Activated T-helper 17 cell treated with anti-CD3 and anti-CD28 coated beads, Interleukin-2, amount 50 U/mL, for 72 hours (primary cell): ENCODE results near the gene STUM. TPM values are rescaled to one million over a fixed set of nuclear protein-coding genes. Genes with fewer than 3 reads are reported as not detected.
A peak's percentile ranks its signal among the peaks of the same experiment; 100 is the strongest.
"Not testable (repeated sequence)": the region's sequence is repeated elsewhere in the genome, so short reads cannot be mapped to it uniquely, and the experiment has no call there.

ENCODE experiments used
- ATAC-seq: fragments of 150-1000 bp; cut with Tn5 transposase; replicated peaks from 2 replicates; pipeline ENCODE4 v1.10.0; 2021; ENCODE audit warnings: mild to moderate bottlenecking, moderate library complexity
- H3K27ac Mint-ChIP-seq: one replicate; pipeline ENCODE4 v1.8.0; 2022; ENCODE audit warnings: mixed read lengths
- H3K27me3 Mint-ChIP-seq: one replicate; pipeline ENCODE4 v1.8.0; 2022; ENCODE audit warnings: mixed read lengths
- H3K36me3 Mint-ChIP-seq: one replicate; pipeline ENCODE4 v1.8.0; 2022; ENCODE audit warnings: low read depth, mild to moderate bottlenecking, mixed read lengths
- H3K4me1 Mint-ChIP-seq: one replicate; pipeline ENCODE4 v1.8.0; 2022; ENCODE audit warnings: mixed read lengths
- H3K4me3 Mint-ChIP-seq: one replicate; pipeline ENCODE4 v1.8.0; 2022; ENCODE audit warnings: mild to moderate bottlenecking, mixed read lengths
- H3K9me3 Mint-ChIP-seq: one replicate; pipeline ENCODE4 v1.8.0; 2022; ENCODE audit warnings: mixed read lengths
- total RNA-seq, 2 donors: library from RNA; stranded (reverse); gene quantifications; one replicate each; pipeline ENCODE4 v1.2.3, GENCODE V29; 2022

The STUM gene
- total RNA-seq = not detected

- Mint-ChIP-seq H3K27me3 (peaks cover 45% of the 10 kb centered on the region), H3K4me3 (peak within 1 kb of the TSS; percentile 62)
Observed at GRCh38 chr1:226548256-226549093, at the start of gene STUM. STUM (plus strand) TSS chr1:226548764; CDS start chr1:226548905, 141 bp downstream.

GRCh38 chr1:226499699-226500098, 48.9 kb upstream of the STUM start:
- not testable (repeated sequence) for H3K4me3 Mint-ChIP-seq, H3K4me1 Mint-ChIP-seq, ATAC-seq, H3K36me3 Mint-ChIP-seq, H3K27ac Mint-ChIP-seq, H3K9me3 Mint-ChIP-seq
- peaks cover 19% of the 10 kb centered on the region for H3K27me3 Mint-ChIP-seq

More at GRCh38 chr1:226548256-226549093, at the start of gene STUM:
- H3K4me1 Mint-ChIP-seq = no peaks in the 10 kb centered on the region
- peak; percentile 50 for ATAC-seq
- H3K36me3 Mint-ChIP-seq = peaks cover 4% of the 10 kb centered on the region
- no peak within 1 kb of the TSS for H3K27ac Mint-ChIP-seq
- H3K9me3 Mint-ChIP-seq = no peaks in the 10 kb centered on the region

- no peaks in the 10 kb centered on the region for H3K36me3 Mint-ChIP-seq
- no peak overlapping the region for H3K27ac Mint-ChIP-seq
- no peak overlapping the region for H3K4me3 Mint-ChIP-seq
- no peaks in the 10 kb centered on the region for H3K4me1 Mint-ChIP-seq
- peaks cover 47% of the 10 kb centered on the region for H3K27me3 Mint-ChIP-seq
- H3K9me3 Mint-ChIP-seq = no peaks in the 10 kb centered on the region
- no peak for ATAC-seq
Observed at GRCh38 chr1:226506021-226506420, 42.5 kb upstream of the STUM start.

- Mint-ChIP-seq H3K9me3 (no peaks in the 10 kb centered on the region), H3K36me3 (no peaks in the 10 kb centered on the region), H3K4me3 (no peak overlapping the region), H3K27ac (no peak overlapping the region), H3K27me3 (peaks cover 46% of the 10 kb centered on the region), H3K4me1 (no peaks in the 10 kb centered on the region)
- no peak for ATAC-seq
Observed at GRCh38 chr1:226506921-226507320, 41.6 kb upstream of the STUM start.

GRCh38 chr1:226510453-226510852, 38.1 kb upstream of the STUM start:
- peaks cover 31% of the 10 kb centered on the region for H3K27me3 Mint-ChIP-seq
- no peaks in the 10 kb centered on the region for H3K4me1 Mint-ChIP-seq
- H3K9me3 Mint-ChIP-seq = no peaks in the 10 kb centered on the region
- ATAC-seq = no peak
- no peaks in the 10 kb centered on the region for H3K36me3 Mint-ChIP-seq
- no peak overlapping the region for H3K4me3 Mint-ChIP-seq
- no peak overlapping the region for H3K27ac Mint-ChIP-seq

- no peak overlapping the region for H3K4me3 Mint-ChIP-seq
- no peaks in the 10 kb centered on the region for H3K4me1 Mint-ChIP-seq
- no peak for ATAC-seq
- peaks cover 27% of the 10 kb centered on the region for H3K27me3 Mint-ChIP-seq
- no peaks in the 10 kb centered on the region for H3K36me3 Mint-ChIP-seq
- H3K9me3 Mint-ChIP-seq = no peaks in the 10 kb centered on the region
- no peak overlapping the region for H3K27ac Mint-ChIP-seq
Observed at GRCh38 chr1:226511296-226511695, 37.3 kb upstream of the STUM start.

- Mint-ChIP-seq H3K27ac (no peak overlapping the region), H3K36me3 (no peaks in the 10 kb centered on the region), H3K4me3 (no peak overlapping the region), H3K27me3 (peaks cover 22% of the 10 kb centered on the region), H3K9me3 (no peaks in the 10 kb centered on the region), H3K4me1 (no peaks in the 10 kb centered on the region)
- no peak for ATAC-seq
Observed at GRCh38 chr1:226512076-226512728, 36.4 kb upstream of the STUM start.

- Mint-ChIP-seq H3K4me1 (no peaks in the 10 kb centered on the region), H3K4me3 (no peak overlapping the region), H3K27ac (no peak overlapping the region), H3K36me3 (no peaks in the 10 kb centered on the region), H3K9me3 (no peaks in the 10 kb centered on the region), H3K27me3 (peaks cover 3% of the 10 kb centered on the region)
- ATAC-seq = no peak
Observed at GRCh38 chr1:226518375-226518774, 30.2 kb upstream of the STUM start.

- Mint-ChIP-seq H3K4me1 (no peaks in the 10 kb centered on the region), H3K9me3 (no peaks in the 10 kb centered on the region), H3K27ac (no peak overlapping the region), H3K36me3 (no peaks in the 10 kb centered on the region), H3K27me3 (peaks cover 3% of the 10 kb centered on the region), H3K4me3 (no peak overlapping the region)
- ATAC-seq = no peak
Observed at GRCh38 chr1:226519135-226519534, 29.4 kb upstream of the STUM start.

GRCh38 chr1:226519716-226520598, 28.6 kb upstream of the STUM start:
- H3K9me3 Mint-ChIP-seq = no peaks in the 10 kb centered on the region
- H3K27me3 Mint-ChIP-seq = peaks cover 3% of the 10 kb centered on the region
- H3K27ac Mint-ChIP-seq = no peak overlapping the region
- H3K36me3 Mint-ChIP-seq = no peaks in the 10 kb centered on the region
- no peak overlapping the region for H3K4me3 Mint-ChIP-seq
- no peak for ATAC-seq
- H3K4me1 Mint-ChIP-seq = no peaks in the 10 kb centered on the region

GRCh38 chr1:226520640-226521355, 27.8 kb upstream of the STUM start:
- Mint-ChIP-seq H3K4me1 (no peaks in the 10 kb centered on the region), H3K27ac (no peak overlapping the region), H3K36me3 (no peaks in the 10 kb centered on the region), H3K4me3 (no peak overlapping the region), H3K27me3 (peaks cover 3% of the 10 kb centered on the region), H3K9me3 (no peaks in the 10 kb centered on the region)
- no peak for ATAC-seq

- no peak for ATAC-seq
- Mint-ChIP-seq H3K4me3 (no peak overlapping the region), H3K36me3 (no peaks in the 10 kb centered on the region), H3K4me1 (no peaks in the 10 kb centered on the region), H3K27ac (no peak overlapping the region), H3K27me3 (peaks cover 3% of the 10 kb centered on the region), H3K9me3 (no peaks in the 10 kb centered on the region)
Observed at GRCh38 chr1:226523646-226524406, 24.7 kb upstream of the STUM start.

GRCh38 chr1:226524547-226524946, 24.0 kb upstream of the STUM start:
- H3K4me3 Mint-ChIP-seq = no peak overlapping the region
- no peak for ATAC-seq
- no peaks in the 10 kb centered on the region for H3K4me1 Mint-ChIP-seq
- no peaks in the 10 kb centered on the region for H3K36me3 Mint-ChIP-seq
- H3K9me3 Mint-ChIP-seq = no peaks in the 10 kb centered on the region
- H3K27me3 Mint-ChIP-seq = peaks cover 3% of the 10 kb centered on the region
- no peak overlapping the region for H3K27ac Mint-ChIP-seq
